RWPE1 (cell line): Measurements from ENCODE around the gene PYROXD2.
"Not testable (repeated sequence)": the region's sequence is repeated elsewhere in the genome, so short reads cannot be mapped to it uniquely, and the experiment has no call there.

Experiments
- CTCF ChIA-PET: fragments of 350-600 bp; sonication (Branson Sonifier 250); formaldehyde crosslinking; extraction: SDS; loops from one replicate; lab custom pipeline; 2021; lab: Yijun Ruan, JAX
- POLR2A ChIA-PET: fragments of 400-600 bp; formaldehyde crosslinking; extraction: SDS; loops from one replicate; lab custom pipeline; 2020; ENCODE audit warnings: antibody characterized with exemption; ENCODE audit not compliant: low non-redundant PET; lab: Yijun Ruan, JAX
- DNase-seq: peaks from one replicate; pipeline ENCODE4 v3.0.0; 2012; ENCODE audit warnings: low spot score
- H3K27ac ChIP-seq: fragments of 450-650 bp; 2 replicates; pipeline ENCODE4 v1.5.1; 2017
- TF ChIP-seq, protein P1 (sequence below): fragments of 450-650 bp; conservative IDR thresholded peaks from 2 replicates; pipeline ENCODE4 v1.5.1; 2017; ENCODE audit warnings: low read depth, mild to moderate bottlenecking

The PYROXD2 gene

DNA sequence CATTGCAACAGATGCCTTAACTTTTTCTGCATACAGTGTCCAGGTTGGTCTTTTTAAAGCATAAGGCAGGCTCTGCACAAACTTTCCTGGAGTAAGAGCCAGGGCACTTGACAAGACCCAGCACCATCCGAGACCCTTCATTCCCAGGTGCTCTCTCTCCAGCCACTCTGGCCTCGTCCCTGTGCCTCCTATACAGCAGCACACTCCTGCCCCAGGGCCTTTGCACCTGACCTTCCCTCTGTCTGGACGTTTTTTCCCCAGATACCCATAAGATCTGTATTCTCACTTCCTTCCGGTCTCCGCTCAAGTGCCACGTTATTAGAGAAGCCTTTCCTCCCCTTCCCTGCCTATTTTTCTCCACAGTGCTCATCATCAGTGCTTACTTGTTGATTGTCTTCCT, 25.6 kb downstream of the PYROXD2 start:
- ChIA-PET CTCF (interaction anchor here (0.6 kb wide), 1 partner anchor 223 kb away, joined by 3 read pairs; no protein-coding TSS in a partner anchor), POLR2A (no interaction called here)
- DNase-seq, result no peak
- TF ChIP-seq, protein P1, sequence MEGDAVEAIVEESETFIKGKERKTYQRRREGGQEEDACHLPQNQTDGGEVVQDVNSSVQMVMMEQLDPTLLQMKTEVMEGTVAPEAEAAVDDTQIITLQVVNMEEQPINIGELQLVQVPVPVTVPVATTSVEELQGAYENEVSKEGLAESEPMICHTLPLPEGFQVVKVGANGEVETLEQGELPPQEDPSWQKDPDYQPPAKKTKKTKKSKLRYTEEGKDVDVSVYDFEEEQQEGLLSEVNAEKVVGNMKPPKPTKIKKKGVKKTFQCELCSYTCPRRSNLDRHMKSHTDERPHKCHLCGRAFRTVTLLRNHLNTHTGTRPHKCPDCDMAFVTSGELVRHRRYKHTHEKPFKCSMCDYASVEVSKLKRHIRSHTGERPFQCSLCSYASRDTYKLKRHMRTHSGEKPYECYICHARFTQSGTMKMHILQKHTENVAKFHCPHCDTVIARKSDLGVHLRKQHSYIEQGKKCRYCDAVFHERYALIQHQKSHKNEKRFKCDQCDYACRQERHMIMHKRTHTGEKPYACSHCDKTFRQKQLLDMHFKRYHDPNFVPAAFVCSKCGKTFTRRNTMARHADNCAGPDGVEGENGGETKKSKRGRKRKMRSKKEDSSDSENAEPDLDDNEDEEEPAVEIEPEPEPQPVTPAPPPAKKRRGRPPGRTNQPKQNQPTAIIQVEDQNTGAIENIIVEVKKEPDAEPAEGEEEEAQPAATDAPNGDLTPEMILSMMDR, result no peak
- H3K27ac ChIP-seq, result no peak overlapping the region

DNA sequence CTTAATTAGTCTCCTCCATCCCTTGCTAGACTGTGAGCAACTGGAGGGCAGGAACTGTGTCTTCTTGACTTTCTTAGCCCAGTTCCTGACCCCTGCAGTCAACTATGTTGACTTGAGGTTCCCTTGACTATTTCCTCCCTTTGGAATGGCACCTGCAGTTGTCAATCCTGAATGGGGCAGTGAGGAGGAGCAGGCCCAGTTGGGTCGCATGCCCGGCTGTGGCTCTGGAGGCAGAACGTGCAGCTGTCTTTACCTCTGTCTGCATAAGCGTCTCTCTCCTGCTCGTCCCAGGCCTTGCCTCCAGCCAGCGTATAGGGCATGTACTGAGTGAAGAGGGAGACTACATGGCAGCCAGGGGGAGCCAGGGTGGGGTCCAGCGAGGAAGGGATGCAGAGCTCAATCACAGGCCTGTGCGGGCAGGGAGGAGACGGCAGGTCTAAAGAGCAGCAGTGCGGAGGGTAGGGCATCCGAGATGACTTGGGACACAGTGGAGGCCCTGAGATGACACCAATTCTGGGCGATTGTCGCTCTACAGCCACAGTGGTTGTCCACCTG, 26.8 kb downstream of the PYROXD2 start:
- TF ChIP-seq, protein P1, result no peak
- no peak overlapping the region for H3K27ac ChIP-seq
- DNase-seq, result no peak
- ChIA-PET POLR2A (no interaction called here), CTCF (interaction anchor here (0.6 kb wide), 1 partner anchor 40 kb away, joined by 7 read pairs; no protein-coding TSS in a partner anchor)

DNA sequence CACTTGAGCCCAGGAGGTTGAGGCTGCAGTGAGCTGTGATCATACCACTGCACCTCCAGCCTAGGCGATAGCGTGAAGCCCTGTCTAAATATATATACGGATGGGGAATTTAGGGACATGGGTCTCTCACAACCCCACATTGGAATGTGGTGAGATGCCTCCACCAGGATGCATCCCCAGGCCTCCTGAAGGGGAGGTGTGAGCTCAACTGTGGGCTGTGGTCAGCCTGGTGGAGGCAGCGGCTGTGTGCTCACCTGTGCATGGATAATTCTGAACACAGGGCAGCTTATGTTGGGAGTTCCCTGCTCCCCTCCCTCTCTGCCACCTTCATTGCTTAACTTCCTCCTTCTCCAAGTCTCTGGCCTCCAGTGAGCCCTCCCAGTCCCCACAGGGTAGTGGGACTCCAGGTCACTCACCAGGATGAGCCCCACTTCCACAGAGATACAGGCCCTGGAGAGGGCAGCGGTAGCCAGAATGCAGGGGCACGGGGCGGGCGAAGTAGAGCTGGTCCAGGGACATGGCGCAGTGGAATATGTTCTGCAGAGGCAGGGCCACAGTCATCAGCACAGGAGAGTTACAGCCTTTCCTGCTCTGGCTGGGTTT, 30.4 kb downstream of the PYROXD2 start:
- ChIA-PET POLR2A (no interaction called here), CTCF (interaction anchor here (1.0 kb wide), 1 partner anchor 40 kb away, joined by 3 read pairs; no protein-coding TSS in a partner anchor)
- no peak overlapping the region for H3K27ac ChIP-seq
- TF ChIP-seq, protein P1, result no peak
- DNase-seq, result no peak

DNA sequence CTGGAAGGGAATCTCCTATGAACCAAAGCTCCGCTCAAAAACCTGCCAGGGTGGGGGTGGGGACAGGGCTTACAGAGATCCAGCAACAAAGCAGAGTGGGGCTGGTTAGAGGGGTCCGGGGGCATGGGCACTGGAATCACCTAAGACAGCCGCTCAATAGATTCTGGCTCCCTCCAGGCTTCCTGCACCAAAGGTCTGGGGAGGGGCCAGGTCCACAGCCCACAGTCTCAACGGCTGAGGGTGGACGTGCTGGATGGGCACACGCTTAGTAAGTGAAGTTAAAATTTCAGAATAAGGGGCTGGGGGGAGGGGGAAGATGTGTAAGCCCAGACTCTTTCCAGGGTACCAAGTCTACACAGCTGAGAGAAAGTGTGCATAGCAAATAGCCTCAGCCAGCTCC, 31.1 kb downstream of the PYROXD2 start:
- TF ChIP-seq, protein P1, result no peak
- POLR2A ChIA-PET, result no interaction called here
- no peak for DNase-seq
- CTCF ChIA-PET, result no interaction called here
- H3K27ac ChIP-seq, result no peak overlapping the region

DNA sequence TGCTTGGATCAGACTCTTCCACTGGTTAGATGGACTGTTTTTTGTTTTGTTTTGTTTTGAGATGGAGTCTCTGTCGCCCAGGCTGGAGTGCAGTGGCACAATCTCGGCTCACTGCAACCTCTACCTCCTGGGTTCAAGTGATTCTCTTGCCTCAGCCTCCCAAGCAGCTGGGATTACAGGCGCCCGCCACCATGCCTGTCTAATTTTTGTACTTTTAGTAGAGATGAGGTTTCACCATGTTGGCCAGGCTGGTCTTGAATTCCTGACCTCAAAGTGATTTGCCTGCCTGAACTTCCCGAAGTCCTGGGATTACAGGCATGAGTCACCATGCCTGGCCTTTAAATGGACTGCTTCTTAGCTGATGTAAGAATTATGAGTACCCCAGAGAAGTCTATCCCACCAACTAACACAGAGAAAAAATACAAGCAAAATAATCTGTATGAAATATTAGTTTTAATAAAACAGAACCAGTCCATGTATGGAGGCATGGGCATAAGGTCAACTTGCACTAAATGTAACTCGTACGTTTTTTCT, 31.8 kb downstream of the PYROXD2 start:
- DNase-seq, H3K27ac ChIP-seq, POLR2A ChIA-PET: not testable (repeated sequence)
- CTCF ChIA-PET, result interaction anchor here (0.8 kb wide), 1 partner anchor 48 kb away, joined by 3 read pairs; no protein-coding TSS in a partner anchor

DNA sequence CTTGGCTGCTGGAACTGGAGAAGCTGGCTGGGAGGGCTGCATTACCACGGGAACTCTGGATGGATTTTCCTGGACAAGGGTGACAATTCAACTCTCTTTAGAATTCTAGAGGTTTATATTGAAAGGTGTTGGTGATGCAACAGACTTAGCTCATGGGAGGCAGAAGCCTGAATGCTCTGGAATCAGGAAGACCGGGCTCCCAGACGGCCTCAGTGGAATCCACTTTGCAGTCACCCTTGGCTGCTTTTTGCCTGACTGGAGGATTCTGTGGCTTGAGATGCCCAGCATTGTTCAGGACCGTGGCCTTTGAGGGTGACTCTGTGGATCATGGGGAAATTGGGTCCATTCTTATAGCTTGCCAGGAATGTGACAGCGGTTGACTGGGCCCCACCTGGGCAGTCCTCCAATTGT, 32.3 kb downstream of the PYROXD2 start:
- CTCF ChIA-PET, result interaction anchor here (0.8 kb wide), 1 partner anchor 47 kb away, joined by 3 read pairs; no protein-coding TSS in a partner anchor
- TF ChIP-seq, protein P1, result no peak
- POLR2A ChIA-PET, result no interaction called here
- no peak overlapping the region for H3K27ac ChIP-seq
- DNase-seq, result no peak
